Body of pancreas (tissue), 4 donors: ENCODE results near the gene SETBP1.

Experiments used
- CTCF ChIP-seq, 7 experiments: fragments of 450-650 bp in 4 of 7; fragments of 200-600 bp in 3 of 7; sonication (generic) in 3 of 7; IDR thresholded peaks; one replicate each; pipeline ENCODE4 v1.5.1; 2016 to 2019; ENCODE audit warnings: antibody characterized with exemption in 7 of 7
- POLR2A ChIP-seq, 3 donors: fragments of 450-650 bp; IDR thresholded peaks; one replicate each; pipeline ENCODE4 v1.6.1; 2016; ENCODE audit warnings: antibody characterized with exemption in 3 of 3, mild to moderate bottlenecking in 2 of 3

DNA sequence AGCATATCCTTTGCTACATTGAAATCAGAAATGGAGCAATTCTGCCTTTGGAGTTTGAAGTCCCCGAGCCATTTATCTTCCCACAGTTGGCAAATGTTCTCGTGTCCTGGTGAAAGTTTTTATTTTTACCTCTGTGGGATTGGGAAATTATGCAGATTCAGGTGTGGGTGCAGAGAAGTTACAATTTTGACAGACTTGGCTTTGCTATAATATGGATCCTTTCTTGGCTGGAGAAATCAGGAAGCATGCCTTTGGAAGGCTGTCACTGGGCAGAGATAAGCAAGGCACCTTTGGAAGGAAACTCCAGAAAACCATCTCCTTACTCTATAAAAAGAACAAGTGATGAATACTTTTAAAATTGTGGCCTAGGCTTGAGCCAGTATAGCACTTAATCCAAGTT, 278.3 kb downstream of the SETBP1 start:
- TF ChIP-seq CTCF (IDR thresholded peaks at IDR 0.05) (no peak), POLR2A (IDR thresholded peaks at IDR 0.05) (no peak)
